ENCODE data around the gene TMEM59L.

DNA sequence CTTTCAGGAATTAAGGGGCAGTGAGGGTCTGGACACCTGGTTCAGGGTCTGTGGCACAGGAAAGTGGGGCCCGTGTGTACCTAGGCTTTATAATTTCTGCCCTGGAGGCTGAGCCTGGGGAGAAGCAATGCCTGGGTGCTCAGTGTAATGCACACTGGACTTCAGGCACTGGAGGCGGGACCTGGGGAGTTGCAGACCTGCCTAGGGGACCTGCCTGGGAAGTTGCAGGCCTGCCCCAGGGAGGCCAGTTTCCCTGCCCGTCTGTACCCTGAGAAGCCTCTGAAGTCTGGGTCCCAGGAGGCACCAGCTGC lies 2.5 kb upstream of the TMEM59L start:
- TF ChIP-seq, protein P1, sequence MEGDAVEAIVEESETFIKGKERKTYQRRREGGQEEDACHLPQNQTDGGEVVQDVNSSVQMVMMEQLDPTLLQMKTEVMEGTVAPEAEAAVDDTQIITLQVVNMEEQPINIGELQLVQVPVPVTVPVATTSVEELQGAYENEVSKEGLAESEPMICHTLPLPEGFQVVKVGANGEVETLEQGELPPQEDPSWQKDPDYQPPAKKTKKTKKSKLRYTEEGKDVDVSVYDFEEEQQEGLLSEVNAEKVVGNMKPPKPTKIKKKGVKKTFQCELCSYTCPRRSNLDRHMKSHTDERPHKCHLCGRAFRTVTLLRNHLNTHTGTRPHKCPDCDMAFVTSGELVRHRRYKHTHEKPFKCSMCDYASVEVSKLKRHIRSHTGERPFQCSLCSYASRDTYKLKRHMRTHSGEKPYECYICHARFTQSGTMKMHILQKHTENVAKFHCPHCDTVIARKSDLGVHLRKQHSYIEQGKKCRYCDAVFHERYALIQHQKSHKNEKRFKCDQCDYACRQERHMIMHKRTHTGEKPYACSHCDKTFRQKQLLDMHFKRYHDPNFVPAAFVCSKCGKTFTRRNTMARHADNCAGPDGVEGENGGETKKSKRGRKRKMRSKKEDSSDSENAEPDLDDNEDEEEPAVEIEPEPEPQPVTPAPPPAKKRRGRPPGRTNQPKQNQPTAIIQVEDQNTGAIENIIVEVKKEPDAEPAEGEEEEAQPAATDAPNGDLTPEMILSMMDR (IDR thresholded peaks at IDR 0.05): no peak
- TF ChIP-seq POLR2AphosphoS5 (IDR thresholded peaks at IDR 0.05; ENCODE audit: low read depth, low read length) (no peak), SIN3A (IDR thresholded peaks at IDR 0.05; ENCODE audit: borderline replicate concordance, insufficient read depth, low read depth, low read length) (no peak)
- TF ChIP-seq, protein P2, sequence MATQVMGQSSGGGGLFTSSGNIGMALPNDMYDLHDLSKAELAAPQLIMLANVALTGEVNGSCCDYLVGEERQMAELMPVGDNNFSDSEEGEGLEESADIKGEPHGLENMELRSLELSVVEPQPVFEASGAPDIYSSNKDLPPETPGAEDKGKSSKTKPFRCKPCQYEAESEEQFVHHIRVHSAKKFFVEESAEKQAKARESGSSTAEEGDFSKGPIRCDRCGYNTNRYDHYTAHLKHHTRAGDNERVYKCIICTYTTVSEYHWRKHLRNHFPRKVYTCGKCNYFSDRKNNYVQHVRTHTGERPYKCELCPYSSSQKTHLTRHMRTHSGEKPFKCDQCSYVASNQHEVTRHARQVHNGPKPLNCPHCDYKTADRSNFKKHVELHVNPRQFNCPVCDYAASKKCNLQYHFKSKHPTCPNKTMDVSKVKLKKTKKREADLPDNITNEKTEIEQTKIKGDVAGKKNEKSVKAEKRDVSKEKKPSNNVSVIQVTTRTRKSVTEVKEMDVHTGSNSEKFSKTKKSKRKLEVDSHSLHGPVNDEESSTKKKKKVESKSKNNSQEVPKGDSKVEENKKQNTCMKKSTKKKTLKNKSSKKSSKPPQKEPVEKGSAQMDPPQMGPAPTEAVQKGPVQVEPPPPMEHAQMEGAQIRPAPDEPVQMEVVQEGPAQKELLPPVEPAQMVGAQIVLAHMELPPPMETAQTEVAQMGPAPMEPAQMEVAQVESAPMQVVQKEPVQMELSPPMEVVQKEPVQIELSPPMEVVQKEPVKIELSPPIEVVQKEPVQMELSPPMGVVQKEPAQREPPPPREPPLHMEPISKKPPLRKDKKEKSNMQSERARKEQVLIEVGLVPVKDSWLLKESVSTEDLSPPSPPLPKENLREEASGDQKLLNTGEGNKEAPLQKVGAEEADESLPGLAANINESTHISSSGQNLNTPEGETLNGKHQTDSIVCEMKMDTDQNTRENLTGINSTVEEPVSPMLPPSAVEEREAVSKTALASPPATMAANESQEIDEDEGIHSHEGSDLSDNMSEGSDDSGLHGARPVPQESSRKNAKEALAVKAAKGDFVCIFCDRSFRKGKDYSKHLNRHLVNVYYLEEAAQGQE (IDR thresholded peaks at IDR 0.05; ENCODE audit: insufficient read depth in 1 of 2, low read depth in 2 of 2, low read length in 1 of 2): no peak

All from Panc1 (cell line).